Tibial nerve (tissue), 4 donors: ENCODE data around the gene PUS10. TPM values are rescaled to one million over a fixed set of nuclear protein-coding genes. Genes with fewer than 3 reads are reported as not detected.

Experiments used
- DNase-seq, 2 donors: peaks; one replicate each; pipeline ENCODE4 v3.0.0-alpha.2; 2019; ENCODE audit warnings: low spot score in 2 of 2
- H3K27ac ChIP-seq, 4 donors: fragments of 200-600 bp; sonication (generic) in 3 of 4; one replicate each; pipeline ENCODE4 v1.5.1; 2017 to 2019; ENCODE audit warnings: mild to moderate bottlenecking in 1 of 4
- H3K27me3 ChIP-seq, 2 donors: fragments of 200-600 bp; sonication (generic) in 1 of 2; one replicate each; pipeline versions ENCODE4 v1.5.1 to v1.6.0; 2017 to 2019
- H3K36me3 ChIP-seq, 3 donors: fragments of 200-600 bp; sonication (generic); one replicate each; pipeline ENCODE4 v1.5.1; 2018 to 2019
- H3K4me1 ChIP-seq, 4 donors: fragments of 200-600 bp; sonication (generic) in 3 of 4; one replicate each; pipeline ENCODE4 v1.5.1; 2017 to 2019
- H3K4me3 ChIP-seq, 4 donors: fragments of 200-600 bp; sonication (generic) in 3 of 4; one replicate each; pipeline ENCODE4 v1.5.1; 2017 to 2019; ENCODE audit warnings: mild to moderate bottlenecking in 1 of 4, moderate library complexity in 1 of 4
- H3K9me3 ChIP-seq, 4 donors: fragments of 200-600 bp; sonication (generic) in 3 of 4; one replicate each; pipeline ENCODE4 v1.5.1; 2017 to 2019
- EP300 ChIP-seq, 2 donors: sonication (generic); formaldehyde crosslinking; IDR thresholded peaks; one replicate each; pipeline ENCODE4 v1.6.1; 2017; ENCODE audit warnings: antibody characterized with exemption in 2 of 2, mild to moderate bottlenecking in 1 of 2
- POLR2A ChIP-seq, 2 donors: fragments of 450-650 bp; IDR thresholded peaks; one replicate each; pipeline ENCODE4 v1.6.1; 2017; ENCODE audit warnings: antibody characterized with exemption in 2 of 2, mild to moderate bottlenecking in 2 of 2, moderate library complexity in 2 of 2
- WGBS, 2 donors: methylation state at CpG; one replicate each; pipeline ENCODE4 v1.1.5; 2018; 5-methylcytosine and 5-hydroxymethylcytosine counted together
- total RNA-seq, 4 donors: library from RNA; depleted of rRNA; stranded (reverse); fragments of >200 nt; gene quantifications; one replicate each; pipeline ENCODE4 v1.1.0, GENCODE V29; 2016
- TF ChIP-seq, protein P1 (sequence below), 5 experiments: fragments of 200-600 bp in 3 of 5; fragments of 450-650 bp in 2 of 5; sonication (generic) in 3 of 5; IDR thresholded peaks; one replicate each; pipeline ENCODE4 v1.5.1; 2016 to 2019; ENCODE audit warnings: antibody characterized with exemption in 5 of 5, mild to moderate bottlenecking in 3 of 5, moderate library complexity in 2 of 5

Gene PUS10
- total RNA-seq, 4 donors from 2014 or later: 3.0 to 14.2 (median 6.2) TPM

DNA sequence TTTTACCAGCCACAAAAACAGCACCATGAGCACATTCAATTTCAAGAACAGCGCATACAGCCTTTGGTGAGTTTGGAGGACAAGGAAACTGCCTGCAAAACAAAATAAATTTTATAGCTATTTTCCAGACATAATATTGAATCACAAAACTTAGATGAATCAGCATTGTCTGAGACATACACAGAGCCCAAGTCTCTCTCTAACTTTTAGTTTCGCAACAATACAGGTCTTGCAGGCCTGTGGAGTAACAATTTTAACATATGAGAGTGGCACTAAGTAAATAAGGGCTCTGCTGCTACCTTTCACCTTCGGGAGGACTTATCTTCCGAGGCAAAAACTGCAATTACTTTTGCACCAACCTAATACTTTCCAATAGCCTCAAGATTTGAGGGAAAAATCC, 56.6 kb downstream of the PUS10 start:
- Histone ChIP-seq H3K27me3 (no peaks in the 10 kb centered on the region), H3K4me3 (no peak overlapping the region), H3K27ac (no peak overlapping the region), H3K36me3 (peaks cover 0 to 7% (median 0%) of the 10 kb centered on the region in 3 donors), H3K9me3 (no peaks in the 10 kb centered on the region), H3K4me1 (peaks cover 0 to 4% (median under 1%) of the 10 kb centered on the region in 4 donors)
- 90 to 93% methylated on average over 4 of the region's 4 CpGs for WGBS, 2 donors
- TF ChIP-seq, protein P1, sequence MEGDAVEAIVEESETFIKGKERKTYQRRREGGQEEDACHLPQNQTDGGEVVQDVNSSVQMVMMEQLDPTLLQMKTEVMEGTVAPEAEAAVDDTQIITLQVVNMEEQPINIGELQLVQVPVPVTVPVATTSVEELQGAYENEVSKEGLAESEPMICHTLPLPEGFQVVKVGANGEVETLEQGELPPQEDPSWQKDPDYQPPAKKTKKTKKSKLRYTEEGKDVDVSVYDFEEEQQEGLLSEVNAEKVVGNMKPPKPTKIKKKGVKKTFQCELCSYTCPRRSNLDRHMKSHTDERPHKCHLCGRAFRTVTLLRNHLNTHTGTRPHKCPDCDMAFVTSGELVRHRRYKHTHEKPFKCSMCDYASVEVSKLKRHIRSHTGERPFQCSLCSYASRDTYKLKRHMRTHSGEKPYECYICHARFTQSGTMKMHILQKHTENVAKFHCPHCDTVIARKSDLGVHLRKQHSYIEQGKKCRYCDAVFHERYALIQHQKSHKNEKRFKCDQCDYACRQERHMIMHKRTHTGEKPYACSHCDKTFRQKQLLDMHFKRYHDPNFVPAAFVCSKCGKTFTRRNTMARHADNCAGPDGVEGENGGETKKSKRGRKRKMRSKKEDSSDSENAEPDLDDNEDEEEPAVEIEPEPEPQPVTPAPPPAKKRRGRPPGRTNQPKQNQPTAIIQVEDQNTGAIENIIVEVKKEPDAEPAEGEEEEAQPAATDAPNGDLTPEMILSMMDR (IDR thresholded peaks at IDR 0.05): no peak
- TF ChIP-seq POLR2A (IDR thresholded peaks at IDR 0.05) (no peak), EP300 (IDR thresholded peaks at IDR 0.05) (no peak)
- no peak for DNase-seq

DNA sequence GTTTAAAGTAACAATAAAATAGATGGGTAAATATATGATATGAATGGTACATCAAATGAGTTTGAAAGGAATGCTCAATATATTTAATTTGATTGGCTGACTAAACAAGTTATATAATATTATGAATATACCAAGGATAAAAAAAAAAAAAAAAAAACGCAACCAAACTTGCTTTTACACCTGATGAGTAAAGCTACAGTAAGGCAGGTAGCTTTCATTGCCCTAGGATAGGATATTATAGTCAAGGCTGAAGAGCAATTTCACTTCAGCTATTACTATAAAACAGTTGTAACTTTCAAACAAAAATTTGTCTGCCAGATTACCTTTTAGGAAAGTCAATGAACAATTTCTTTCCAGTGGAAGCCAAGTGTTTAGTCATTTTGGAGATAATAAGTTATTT, 57.3 kb downstream of the PUS10 start:
- WGBS, 2 donors: 89 to 96% methylated on average over 1 of the region's 1 CpG
- Histone ChIP-seq H3K27ac (no peak overlapping the region), H3K4me3 (no peak overlapping the region), H3K4me1 (no peaks in the 10 kb centered on the region), H3K27me3 (no peaks in the 10 kb centered on the region), H3K9me3 (no peaks in the 10 kb centered on the region), H3K36me3 (peaks cover 0 to 11% (median 0%) of the 10 kb centered on the region in 3 donors)
- DNase-seq: no peak
- TF ChIP-seq EP300 (IDR thresholded peaks at IDR 0.05) (no peak), POLR2A (IDR thresholded peaks at IDR 0.05) (no peak)
- TF ChIP-seq, protein P1 (IDR thresholded peaks at IDR 0.05): no peak

DNA sequence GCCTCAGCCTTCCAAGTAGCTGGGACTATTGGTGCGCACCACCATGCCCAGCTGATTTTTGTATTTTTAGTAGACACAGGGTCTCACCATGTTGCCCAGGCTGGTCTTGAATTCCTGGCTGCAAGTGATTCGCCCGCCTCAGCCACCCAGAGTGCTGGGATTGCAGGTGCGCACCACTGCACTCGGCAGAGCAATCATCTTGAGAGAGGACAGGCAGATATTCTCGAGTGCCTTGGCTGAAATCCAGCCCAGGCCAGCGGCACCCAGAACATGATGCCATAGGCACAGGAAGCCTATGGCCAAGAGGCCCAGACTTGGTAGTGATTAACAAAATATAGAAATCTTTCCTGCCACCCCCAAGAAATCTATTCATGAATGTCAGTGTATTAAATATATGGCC, 58.6 kb downstream of the PUS10 start:
- H3K27ac ChIP-seq: no peak overlapping the region
- no peak for DNase-seq
- WGBS, 2 donors: 86 to 90% methylated on average over 1 to 7 of the region's 7 CpGs
- no peaks in the 10 kb centered on the region for H3K27me3 ChIP-seq
- no peaks in the 10 kb centered on the region for H3K4me1 ChIP-seq
- peaks cover 0 to 13% (median 0%) of the 10 kb centered on the region in 3 donors for H3K36me3 ChIP-seq
- H3K9me3 ChIP-seq: no peaks in the 10 kb centered on the region
- H3K4me3 ChIP-seq: no peak overlapping the region
- TF ChIP-seq, protein P1 (IDR thresholded peaks at IDR 0.05): no peak
- no peak for TF ChIP-seq EP300 (IDR thresholded peaks at IDR 0.05)
- TF ChIP-seq POLR2A (IDR thresholded peaks at IDR 0.05): no peak

DNA sequence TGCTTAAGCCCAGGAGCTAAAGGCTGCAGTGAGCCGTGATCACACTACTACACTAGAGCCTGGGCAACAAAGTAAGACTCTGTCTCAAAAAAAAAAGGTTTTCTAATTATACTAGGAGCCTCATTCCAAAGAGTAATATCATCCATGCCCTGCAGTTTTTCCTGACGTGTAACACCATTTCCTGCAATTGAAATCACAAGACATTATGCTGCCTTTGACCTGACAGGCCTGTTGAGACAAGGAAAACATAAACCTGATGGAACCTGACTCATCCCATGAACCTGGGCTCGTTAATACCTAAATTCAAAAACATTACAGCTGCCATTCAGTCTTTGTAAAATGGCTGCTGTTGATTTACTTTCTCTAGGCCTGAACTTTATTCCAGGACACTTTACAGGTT, 59.3 kb downstream of the PUS10 start:
- peaks cover 0 to 19% (median 0%) of the 10 kb centered on the region in 3 donors for H3K36me3 ChIP-seq
- H3K4me1 ChIP-seq: no peaks in the 10 kb centered on the region
- no peaks in the 10 kb centered on the region for H3K27me3 ChIP-seq
- H3K4me3 ChIP-seq: no peak overlapping the region
- TF ChIP-seq EP300 (IDR thresholded peaks at IDR 0.05) (no peak), POLR2A (IDR thresholded peaks at IDR 0.05) (no peak)
- TF ChIP-seq, protein P1 (IDR thresholded peaks at IDR 0.05): no peak
- DNase-seq: no peak
- H3K9me3 ChIP-seq: no peaks in the 10 kb centered on the region
- no peak overlapping the region for H3K27ac ChIP-seq
- WGBS, 2 donors: 69 to 73% methylated on average over 3 of the region's 3 CpGs

DNA sequence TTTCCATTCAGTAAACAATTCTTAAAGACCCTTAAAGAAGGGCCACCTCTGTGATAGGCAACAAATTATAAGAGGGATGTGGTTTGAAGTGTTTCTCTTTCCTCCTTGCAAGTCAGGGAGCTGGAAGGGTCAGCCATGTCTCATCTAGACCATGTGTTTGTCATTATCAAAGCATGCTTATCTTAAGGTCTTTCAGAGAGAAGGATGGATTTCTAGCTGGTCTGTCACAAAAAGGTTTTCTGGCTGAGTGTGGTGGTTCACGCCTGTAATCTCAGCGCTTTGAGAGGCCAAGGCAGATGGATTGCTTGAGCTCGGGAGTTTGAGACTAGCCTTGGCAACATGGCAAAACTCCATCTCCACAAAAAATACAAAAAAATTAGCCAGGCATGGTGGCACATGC, 59.7 kb downstream of the PUS10 start:
- no peak overlapping the region for H3K4me3 ChIP-seq
- no peaks in the 10 kb centered on the region for H3K4me1 ChIP-seq
- H3K9me3 ChIP-seq: no peaks in the 10 kb centered on the region
- H3K27me3 ChIP-seq: no peaks in the 10 kb centered on the region
- TF ChIP-seq POLR2A (IDR thresholded peaks at IDR 0.05): no peak
- TF ChIP-seq EP300 (IDR thresholded peaks at IDR 0.05): no peak
- TF ChIP-seq, protein P1 (IDR thresholded peaks at IDR 0.05): no peak
- WGBS, 2 donors: 84 to 85% methylated on average over 3 of the region's 3 CpGs
- H3K27ac ChIP-seq: no peak overlapping the region
- peaks cover 0 to 24% (median 0%) of the 10 kb centered on the region in 3 donors for H3K36me3 ChIP-seq
- DNase-seq: no peak
